Raji (cell line): ENCODE data around the gene HS3ST4.

ENCODE experiments used
- POLR2A ChIP-seq: IDR thresholded peaks from 2 replicates; pipeline ENCODE4 v1.6.1; 2011; ENCODE audit warnings: low read depth, low read length, control low read depth; ENCODE audit not compliant: insufficient read depth

The HS3ST4 gene

DNA sequence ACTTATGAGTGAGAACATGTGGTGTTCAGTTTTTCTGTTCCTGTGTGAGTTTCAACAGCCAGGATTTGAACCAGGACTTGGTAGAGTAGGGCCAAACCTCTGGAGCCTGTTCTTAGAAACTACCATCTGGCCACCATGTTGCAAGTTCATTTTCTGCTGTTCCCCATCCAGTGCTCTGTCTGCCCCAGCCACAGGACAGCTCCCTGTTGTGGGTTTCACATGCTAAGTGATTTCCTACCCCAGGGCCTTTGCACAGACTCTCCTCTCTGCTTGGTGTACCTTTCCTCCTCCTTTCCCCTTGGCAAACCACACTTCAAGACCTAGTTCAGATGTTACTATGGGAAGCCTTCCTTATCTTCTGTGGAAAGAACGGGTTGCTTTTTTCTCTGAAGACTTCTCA, 79.5 kb downstream of the HS3ST4 start:
- TF ChIP-seq POLR2A = no peak

DNA sequence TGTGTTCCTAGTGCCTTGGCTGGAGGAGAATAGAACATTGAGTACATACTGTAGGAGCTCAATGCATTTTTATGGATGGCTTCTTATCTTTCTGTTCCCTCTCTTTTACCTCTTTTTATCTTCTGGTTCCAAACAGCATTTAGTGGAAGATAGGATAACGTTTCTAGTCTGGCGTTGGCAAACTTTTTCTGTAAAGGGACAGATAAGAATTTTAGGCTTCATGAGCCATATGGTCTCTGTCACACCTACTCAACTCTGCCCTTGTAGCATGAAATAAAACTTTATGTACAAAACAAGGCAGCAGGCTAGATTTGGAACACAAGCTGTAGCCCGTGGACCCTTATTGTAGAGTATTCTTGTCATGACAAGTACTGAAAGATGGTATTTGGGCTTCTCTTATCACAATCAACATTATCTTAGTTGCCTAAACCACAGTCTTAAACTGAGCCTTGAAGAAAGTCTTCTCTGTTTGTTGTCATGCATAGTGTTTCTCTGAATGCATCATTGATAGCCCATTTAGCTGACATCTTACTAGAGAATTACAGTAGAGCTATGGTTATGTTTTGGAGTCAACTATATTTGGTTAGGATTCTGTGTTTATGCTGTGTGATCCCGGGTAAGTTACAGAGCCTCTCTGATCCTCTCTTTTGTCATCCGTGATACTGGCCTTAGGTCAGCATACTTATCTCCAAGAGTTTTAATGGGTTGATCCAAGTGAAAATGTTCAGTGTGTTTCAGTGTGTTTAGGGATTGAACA, 80.2 kb downstream of the HS3ST4 start:
- no peak for TF ChIP-seq POLR2A

- no peak for TF ChIP-seq POLR2A
Measured at GRCh38 chr16:25783226-25783625, 91.5 kb downstream of the HS3ST4 start.

- TF ChIP-seq POLR2A = no peak
Measured at GRCh38 chr16:25785361-25785760, 93.6 kb downstream of the HS3ST4 start.

DNA sequence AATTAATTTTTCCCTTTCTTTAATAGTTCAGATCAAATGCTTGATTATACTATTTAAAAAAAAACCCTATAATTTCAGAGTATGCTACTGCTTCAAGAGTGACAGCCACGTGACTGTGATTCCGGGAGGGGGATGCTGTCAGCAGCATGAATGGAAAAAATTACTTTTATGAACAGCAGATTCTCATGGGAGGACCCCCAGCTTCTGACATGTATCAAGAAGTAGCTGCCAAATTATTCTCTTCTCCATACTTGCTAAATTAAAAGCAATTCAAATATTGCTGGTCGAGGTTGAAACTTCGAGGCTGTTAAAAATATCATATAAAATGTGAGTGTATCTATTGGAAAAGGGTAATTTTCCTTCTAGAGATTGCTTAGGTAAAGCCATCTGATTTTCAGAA, 95.0 kb downstream of the HS3ST4 start:
- TF ChIP-seq POLR2A = no peak

GRCh38 chr16:25788637-25789036, 96.9 kb downstream of the HS3ST4 start:
- no peak for TF ChIP-seq POLR2A

DNA sequence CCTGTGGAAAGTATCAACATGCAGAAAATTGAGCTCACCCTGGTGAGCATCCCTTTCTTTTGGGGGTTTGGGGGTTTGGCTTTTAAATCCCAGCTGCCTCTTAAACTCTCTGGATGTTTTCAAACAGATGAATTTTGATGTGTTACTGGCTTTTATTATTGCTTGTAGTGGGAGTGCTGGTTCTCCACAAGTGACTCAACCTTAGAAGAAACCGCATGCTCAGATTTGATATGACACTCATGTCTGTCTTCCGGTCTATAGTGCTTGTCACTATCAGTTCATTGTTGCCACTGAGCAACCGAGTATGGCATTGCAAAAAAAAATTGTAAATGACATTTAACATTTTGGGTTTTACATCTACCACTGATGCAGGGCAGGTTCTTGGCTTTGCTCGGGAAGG, 104.5 kb downstream of the HS3ST4 start:
- no peak for TF ChIP-seq POLR2A

GRCh38 chr16:25798065-25798464, 106.3 kb downstream of the HS3ST4 start:
- no peak for TF ChIP-seq POLR2A

- TF ChIP-seq POLR2A = no peak
Measured at GRCh38 chr16:25799816-25800215, 108.1 kb downstream of the HS3ST4 start.

GRCh38 chr16:25812215-25812614, 120.5 kb downstream of the HS3ST4 start:
- no peak for TF ChIP-seq POLR2A

- no peak for TF ChIP-seq POLR2A
Measured at GRCh38 chr16:25817295-25817694, 125.5 kb downstream of the HS3ST4 start.

DNA sequence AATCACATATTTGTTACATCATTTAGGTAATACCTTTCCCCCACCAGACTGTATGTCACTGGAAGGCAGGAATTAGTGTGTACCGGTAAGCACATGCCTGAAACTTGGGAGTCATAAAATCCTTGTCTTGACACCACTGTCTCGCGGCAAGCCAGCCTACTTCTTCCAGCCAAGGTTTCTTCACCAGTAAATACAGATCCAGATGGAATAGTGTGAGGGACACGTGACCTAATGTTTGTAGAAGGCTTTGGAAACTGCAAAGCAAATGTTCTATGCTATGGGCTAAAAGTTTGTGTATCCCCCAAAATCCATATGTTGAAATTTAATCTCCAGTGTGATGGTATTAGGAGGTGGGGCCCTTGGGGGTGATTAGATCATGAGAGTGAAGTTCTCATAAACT, 126.1 kb downstream of the HS3ST4 start:
- no peak for TF ChIP-seq POLR2A

DNA sequence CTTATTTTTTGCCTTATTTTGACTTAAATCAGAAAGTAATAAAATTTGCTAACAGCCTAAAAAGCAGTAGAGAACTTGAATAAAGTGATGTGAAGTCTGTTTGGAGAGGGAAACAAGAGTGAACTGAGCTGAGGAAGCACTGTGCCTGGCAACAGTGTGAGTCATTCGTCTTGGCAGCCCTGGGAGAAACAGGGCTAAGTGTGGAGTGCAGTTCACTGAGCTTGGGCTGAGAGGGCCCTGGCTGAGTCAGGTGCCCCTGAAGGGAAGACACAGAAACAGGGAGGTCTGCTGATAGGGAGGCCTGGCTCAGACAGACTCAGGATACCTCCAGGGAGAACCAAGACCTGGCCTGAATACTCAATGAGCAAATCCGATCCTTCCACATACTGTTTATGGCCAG, 132.1 kb downstream of the HS3ST4 start:
- TF ChIP-seq POLR2A = no peak

DNA sequence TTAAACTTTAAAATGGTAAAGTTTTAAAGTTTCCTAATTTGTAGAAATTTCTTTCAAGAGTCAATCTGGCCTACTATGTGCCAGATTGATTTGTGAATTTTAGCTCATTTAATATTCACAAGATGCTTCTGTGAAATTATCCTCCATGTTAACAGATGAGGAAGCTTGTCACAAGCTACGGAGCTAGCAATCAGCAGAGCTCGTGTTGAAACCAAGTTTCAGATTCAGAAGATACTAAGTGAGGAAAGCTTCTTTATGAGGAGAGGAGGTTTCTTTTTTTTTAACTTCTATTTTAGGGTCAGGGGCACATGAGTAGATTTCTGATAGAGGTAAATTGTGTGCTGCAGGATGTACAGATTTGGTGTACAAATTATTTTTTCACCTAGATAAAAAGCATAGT, 135.9 kb downstream of the HS3ST4 start:
- no peak for TF ChIP-seq POLR2A

DNA sequence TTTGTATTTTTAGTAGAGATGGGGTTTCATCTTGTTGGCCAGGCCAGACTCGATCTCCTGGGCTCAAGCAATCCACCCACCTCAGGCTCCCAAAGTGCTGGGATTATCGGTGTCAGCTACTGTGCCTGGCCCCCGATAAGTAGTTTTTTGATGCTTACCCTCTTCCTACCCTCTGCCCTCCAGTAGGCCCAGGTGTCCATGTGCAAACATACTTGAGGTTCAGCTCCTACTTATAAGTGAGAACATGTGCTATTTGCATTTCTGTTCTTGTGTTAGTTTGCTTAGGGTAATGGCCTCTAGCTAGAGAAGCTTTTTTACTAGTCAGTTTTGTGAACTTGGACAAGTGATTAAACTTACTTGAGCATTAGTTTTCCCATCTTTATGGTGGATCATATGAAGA, 136.8 kb downstream of the HS3ST4 start:
- no peak for TF ChIP-seq POLR2A

DNA sequence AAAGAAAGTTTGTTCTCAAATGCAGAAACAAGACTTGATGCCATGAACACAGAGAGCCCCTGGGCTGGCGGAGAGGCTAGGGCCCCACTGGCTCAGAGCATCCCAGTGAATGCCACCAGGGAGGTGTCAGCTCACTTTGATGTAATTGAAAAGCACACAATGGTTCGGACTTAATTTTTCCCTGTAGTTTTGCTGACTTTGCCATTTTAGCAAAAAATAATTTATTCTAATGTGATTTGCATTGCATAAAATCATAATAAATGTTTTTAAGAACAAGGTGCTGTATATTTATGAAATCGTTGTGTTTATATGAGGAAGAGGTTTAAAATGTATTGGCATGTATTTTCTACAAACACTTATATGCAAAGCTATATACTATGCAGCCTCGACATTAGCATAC, 140.5 kb downstream of the HS3ST4 start:
- TF ChIP-seq POLR2A = no peak

DNA sequence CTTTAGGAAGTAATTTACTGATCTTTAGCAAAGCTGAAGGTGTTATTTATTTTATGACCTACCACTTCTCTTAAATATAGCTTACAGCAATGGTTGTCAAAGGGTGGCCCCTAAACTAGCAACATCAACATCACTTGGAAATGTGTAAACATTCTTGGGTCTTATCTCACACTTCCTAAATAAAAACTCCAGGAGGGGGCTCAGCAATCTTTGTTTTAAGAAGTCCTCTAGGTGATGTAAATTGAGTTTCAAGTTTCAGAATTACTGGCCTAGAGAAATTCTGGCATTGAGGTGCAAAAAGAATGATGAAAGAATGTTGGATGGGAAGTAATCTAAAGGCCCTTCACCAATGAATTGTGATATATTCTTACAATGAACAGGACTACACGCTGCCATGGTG, 142.3 kb downstream of the HS3ST4 start:
- TF ChIP-seq POLR2A = no peak
